ENCODE results near the gene DHX32.
"Not testable (repeated sequence)": the region's sequence is repeated elsewhere in the genome, so short reads cannot be mapped to it uniquely, and the experiment has no call there.

DHX32 gene, protein sequence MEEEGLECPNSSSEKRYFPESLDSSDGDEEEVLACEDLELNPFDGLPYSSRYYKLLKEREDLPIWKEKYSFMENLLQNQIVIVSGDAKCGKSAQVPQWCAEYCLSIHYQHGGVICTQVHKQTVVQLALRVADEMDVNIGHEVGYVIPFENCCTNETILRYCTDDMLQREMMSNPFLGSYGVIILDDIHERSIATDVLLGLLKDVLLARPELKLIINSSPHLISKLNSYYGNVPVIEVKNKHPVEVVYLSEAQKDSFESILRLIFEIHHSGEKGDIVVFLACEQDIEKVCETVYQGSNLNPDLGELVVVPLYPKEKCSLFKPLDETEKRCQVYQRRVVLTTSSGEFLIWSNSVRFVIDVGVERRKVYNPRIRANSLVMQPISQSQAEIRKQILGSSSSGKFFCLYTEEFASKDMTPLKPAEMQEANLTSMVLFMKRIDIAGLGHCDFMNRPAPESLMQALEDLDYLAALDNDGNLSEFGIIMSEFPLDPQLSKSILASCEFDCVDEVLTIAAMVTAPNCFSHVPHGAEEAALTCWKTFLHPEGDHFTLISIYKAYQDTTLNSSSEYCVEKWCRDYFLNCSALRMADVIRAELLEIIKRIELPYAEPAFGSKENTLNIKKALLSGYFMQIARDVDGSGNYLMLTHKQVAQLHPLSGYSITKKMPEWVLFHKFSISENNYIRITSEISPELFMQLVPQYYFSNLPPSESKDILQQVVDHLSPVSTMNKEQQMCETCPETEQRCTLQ

DNA sequence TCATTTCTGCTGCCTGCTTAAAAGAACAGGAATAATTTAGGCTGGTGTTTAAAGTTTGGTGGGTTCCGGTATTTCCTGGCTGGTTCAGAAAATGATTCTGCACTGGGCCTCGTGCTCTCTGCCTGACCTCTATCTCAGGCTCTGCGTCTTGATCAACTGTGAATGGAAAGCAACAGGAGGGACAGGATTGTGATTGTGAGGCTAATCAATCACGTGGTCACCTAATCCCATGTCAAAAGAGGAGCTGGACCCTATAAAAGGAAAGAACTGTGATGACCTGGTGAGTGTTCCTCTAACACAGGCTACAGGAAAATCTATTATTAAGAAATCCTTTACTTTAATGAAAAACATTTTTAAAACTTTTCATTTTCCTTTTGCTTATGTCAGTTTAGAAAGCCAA, at the start of gene DHX32:
TSS of gene DHX32 (minus strand) at position 101 of the 400 bp plus-strand sequence. CDS start 468 bp downstream, outside the sequence.
- DNase-seq (ENCODE audit: low spot score) = no peak

DNA sequence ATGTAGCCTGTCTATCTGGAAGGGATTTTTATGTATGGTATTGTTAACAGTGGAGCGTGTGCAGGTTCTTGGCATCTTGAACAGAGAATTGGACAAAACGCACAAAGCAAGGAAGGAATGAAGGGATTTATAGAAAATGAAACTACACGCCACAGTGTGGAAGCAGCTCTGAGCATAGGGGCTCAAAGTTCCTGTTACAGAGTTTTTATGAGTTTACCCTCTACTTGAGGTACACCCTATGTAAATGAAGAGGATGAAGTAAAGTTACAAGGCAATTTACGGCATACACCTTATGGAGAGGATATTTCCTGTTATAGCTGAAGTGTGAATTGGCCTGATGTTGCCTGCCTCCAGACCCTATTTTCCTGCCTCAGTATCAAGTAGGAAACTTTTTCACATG, 48.5 kb upstream of the DHX32 start:
- no peak for DNase-seq (ENCODE audit: low spot score)

DNA sequence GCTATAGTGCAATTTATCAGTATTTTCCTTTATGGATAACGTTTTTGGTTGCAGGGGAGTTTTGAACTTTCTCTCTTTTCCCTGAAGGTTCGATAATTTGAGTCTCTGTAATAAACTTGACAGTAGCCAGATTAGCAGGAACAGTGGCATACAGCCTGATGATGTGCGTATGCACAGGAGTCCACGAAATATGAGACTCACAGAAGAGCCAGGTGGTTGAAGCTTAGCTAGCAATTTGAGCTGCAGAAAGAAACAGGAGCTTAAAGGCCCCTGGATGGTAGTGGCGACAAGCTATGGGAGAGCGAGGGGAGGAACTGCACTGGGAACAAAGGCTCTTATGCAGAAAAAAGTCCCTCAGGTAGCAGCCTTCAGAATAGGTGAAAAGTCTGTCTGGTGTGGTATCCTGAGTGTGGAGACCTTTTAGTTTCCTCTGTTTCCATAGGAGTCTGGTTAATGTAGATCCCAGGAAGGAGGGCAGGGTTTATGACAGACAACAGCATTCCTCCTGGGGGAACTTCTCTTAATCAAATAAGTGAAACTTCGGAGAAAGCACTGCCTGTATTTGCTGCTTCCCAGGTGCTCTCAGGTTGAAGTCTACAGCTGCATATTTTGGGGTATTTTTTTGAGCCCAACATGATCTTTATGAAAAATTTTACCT, 48.0 kb upstream of the DHX32 start:
- no peak for DNase-seq (ENCODE audit: low spot score)

DNA sequence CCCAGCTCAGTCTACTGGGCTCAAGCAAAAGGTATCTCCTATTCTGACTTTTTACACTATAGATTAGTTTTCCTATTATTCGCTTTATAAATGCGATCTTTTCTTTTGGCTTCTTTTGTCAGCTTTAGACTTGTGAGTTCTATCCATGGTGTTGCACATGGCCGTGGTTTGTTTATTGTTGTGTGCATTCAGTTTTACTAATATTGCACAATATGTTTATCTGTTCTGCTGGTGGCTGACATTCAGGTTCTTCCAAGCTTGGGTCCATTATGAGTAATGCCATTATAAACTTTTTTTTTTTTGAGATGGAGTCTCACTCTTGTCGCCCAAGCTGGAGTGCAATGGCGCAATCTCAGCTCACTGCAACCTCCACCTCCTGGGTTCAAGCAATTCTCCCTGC, 46.2 kb upstream of the DHX32 start:
- DNase-seq (ENCODE audit: low spot score) = not testable (repeated sequence)

DNA sequence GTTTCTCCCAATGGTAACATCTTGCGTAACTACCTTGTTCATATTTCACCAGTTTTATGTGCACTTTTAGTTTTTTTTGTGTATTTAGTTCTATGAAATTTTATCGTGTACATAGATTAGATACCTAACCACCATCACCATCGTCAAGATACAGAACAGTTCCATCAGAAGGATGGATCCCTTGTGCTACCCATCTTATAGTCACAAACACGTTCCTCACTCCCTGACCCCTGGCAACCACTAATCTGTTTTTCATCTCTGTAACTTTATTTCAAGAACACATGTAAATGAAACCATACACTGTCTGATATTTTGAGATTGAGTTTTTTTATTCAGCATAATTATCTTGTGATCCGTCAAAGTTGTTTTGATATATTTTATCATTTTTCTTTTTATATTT, 45.2 kb upstream of the DHX32 start:
- no peak for DNase-seq (ENCODE audit: low spot score)

DNA sequence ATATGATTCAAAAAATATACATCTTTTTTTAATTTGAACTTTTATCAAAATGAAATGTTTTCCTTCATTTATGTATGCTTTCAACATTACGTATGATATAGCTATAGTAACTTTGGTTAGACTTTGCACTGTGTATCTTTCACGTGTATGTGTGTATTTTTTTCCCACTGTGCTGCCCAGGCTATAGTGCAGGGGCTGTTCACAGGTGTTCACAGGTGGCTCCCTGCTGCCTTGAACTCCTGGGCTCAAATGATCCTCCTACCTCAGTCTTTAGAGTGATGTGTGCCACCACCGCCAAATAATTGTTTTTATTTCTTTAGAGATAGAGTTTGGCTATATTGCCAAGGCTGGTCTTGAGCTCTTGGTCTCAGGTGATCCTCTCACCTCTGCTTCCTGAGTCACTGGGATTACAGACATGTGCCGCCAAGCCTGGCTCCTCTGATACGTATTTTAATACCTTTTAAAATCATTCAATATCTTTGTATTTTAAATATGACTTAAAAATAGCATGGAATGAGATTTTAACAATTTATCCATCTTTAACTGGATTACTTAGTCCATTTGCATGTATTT, 44.3 kb upstream of the DHX32 start:
- DNase-seq (ENCODE audit: low spot score) = no peak

DNA sequence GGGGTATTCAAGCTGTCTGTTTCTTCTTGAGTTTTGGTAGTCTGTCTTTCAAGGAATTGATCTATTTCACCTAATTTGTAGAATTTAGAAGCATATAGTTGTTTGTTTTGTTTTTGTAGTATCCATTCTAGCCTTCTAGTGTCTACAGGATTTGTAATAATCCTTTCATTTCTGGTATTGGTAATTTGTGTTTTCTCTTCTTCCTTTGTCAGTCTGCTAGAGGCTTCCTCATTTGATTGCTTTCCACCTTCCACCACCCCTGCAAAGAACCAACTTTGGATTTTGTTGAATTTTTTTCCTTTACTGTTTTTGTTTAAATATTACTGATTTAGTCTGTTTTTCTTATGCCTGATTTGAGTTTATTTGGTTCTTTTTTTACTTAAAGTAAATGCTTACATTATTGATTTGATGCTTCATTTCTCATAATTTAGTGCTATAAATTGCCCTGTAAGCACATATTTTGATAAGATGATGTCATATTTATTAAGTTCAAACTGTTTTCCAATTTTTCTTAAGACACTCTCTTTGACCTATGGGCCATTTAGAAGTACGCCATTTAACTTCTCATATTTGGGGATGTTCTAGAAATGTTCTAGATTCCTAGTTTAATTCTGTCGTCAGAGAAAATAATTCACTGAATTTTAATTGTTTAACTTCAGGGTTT, 40.7 kb upstream of the DHX32 start:
- not testable (repeated sequence) for DNase-seq (ENCODE audit: low spot score)

DNA sequence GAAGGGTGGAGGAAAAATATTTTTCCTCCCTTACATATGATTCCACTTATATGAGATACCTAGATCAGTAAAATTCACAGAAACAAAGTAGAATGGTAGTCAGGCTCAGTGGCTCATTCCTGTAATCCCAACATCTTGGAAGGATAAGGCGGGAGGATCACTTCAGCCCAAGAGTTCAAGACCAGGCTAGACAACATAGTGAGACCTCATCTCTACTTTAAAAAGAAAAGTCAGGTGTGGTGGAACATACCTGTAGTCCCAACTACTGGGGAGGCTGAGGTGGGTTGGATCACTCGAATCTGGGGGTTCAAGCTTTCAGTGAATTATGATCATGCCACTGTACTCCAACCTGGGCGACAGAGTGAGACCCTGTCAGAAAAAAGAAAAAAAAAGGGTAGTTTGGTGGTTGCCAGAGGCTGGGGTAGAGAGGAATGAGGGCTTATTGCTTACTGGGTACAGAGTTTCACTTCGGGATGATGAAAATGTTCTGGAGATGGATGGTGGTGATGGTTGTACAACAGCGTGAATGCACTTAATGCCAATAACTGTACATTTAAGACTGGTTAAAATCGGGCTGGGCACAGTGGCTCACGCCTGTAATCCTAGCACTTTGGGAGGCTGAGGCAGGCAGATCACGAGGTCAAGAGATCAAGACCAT, 36.7 kb upstream of the DHX32 start:
- not testable (repeated sequence) for DNase-seq (ENCODE audit: low spot score)

DNA sequence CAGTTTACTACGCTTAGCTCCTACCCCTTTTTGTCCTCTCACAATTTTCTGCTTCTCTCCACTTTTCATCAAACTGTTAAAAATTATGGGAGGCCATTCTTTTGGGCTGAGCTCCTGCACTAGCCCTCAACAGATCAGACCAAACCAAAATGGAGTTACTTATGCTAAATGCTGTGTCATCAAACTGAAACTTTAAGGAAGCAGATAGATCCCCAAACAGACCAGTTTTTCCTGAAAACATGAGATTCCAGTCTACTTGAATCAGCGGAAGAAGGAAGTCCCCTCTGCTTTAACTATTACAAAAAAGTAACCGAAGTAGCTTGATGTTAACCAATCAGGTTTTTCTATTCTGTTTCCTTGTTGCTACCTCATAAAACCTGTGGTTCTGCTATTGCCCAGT, 35.9 kb upstream of the DHX32 start:
- DNase-seq (ENCODE audit: low spot score) = no peak

DNA sequence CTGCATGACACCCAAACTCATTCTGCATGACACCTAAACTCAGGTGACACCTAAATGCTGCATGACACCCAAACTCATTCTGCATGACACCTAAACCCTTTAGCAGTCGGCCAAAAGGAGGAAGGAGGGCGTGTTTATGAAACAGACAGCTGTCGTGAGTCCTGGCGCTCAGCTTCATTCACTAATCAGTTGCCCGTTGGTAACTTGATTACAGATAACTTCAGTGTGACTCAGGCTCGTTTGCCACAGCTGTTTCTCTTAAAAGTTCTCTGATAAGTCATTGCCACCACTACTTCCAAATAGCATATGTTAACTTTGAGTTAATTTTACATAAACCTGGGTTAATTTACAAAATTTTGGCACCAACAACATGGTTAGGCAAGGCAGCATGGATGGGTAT, 32.2 kb upstream of the DHX32 start:
- DNase-seq (ENCODE audit: low spot score) = not testable (repeated sequence)

DNA sequence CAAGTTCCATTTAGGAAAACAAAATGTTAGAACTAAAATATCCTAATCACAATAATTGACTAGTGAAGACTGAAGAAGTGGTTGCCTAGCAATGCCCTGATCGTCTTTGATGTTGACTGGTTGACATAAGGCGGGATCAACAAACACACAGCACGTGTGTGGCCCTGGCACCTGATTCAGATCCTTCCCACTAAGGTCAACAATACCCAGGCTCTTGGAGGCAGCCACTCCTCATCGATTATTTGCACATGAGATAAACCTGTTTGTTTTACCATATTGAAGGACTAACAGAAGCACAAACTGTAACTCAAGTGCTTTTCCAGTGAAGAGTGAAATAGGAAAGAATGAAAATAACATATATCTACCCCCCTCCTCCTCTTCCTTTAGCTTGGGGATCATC, 30.9 kb upstream of the DHX32 start:
- DNase-seq (ENCODE audit: low spot score) = no peak

DNA sequence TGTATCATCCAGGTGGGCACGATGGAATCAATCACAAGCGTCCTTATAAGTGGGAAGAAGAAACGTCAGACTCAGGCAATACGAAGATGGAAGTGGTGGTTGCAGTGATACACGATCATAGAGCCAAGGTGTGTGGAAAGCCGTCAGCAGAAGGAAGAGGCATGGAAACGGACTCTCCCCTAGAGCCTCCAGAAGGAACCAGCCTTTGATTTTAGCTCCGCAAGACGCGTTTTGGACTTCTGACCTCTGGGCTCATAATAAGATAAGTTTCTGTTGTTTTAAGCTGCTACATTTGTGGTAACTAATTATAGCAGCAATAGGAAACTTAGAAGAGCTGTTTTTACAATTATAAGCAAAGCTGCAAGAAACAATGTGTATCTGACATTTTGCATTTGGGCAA, 30.1 kb upstream of the DHX32 start:
- DNase-seq (ENCODE audit: low spot score) = no peak

DNA sequence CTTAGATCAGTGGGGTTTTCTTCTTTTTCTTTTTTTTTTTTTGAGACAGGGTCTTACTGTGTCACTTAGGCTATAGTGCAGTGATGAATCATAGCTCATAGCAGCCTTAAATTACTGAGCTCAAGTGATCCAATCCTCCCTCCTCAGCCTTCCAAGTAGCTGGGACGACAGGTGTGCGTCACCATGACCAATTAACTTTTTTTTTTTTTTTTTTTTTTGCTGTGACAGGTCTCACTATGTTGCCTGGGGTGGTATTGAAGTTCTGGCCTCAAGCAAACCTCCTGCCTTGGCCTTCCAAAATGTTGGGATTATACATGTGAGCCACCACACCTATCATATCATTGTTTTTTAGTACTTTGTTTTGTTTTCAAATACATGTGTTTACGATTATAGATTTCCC, 28.4 kb upstream of the DHX32 start:
- DNase-seq (ENCODE audit: low spot score) = not testable (repeated sequence)

DNA sequence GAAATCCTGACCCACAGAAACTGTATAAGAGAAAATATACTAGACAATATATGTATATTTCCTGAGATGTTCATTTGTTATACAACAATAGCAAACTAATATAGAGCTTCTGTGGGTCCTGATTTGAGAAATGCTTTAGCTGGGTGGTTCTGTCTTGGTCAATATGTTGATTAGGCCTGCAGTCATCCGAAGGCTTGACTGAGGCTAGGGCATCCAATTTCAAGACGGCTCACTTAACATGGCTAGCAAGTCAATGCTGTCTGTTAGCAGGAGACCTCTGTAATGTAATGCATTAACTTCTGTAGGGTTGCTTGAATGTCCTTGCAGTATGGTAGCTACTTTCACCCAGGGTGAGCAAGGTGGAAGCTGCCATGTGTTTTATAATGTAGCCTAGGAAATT, 27.7 kb upstream of the DHX32 start:
- DNase-seq (ENCODE audit: low spot score) = not testable (repeated sequence)

DNA sequence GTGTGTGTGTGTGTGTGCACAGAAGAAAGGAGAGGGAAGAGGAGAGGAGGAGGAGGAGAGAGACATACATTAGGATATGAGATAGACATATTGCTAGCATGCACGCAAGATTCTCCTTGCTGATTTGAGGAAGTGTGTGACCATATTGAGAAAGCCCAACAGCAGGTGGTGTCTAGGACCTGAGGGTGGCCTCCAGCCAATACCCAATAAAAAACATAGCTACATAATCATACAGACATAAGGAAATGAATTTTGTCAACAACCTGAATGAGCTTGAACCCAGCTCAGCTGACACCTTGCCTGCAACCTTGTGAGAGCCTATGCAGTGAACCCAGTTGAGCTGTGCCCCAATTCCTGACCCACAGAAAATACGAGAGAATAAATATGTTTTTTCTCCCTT, 26.5 kb upstream of the DHX32 start:
- DNase-seq (ENCODE audit: low spot score) = not testable (repeated sequence)

DNA sequence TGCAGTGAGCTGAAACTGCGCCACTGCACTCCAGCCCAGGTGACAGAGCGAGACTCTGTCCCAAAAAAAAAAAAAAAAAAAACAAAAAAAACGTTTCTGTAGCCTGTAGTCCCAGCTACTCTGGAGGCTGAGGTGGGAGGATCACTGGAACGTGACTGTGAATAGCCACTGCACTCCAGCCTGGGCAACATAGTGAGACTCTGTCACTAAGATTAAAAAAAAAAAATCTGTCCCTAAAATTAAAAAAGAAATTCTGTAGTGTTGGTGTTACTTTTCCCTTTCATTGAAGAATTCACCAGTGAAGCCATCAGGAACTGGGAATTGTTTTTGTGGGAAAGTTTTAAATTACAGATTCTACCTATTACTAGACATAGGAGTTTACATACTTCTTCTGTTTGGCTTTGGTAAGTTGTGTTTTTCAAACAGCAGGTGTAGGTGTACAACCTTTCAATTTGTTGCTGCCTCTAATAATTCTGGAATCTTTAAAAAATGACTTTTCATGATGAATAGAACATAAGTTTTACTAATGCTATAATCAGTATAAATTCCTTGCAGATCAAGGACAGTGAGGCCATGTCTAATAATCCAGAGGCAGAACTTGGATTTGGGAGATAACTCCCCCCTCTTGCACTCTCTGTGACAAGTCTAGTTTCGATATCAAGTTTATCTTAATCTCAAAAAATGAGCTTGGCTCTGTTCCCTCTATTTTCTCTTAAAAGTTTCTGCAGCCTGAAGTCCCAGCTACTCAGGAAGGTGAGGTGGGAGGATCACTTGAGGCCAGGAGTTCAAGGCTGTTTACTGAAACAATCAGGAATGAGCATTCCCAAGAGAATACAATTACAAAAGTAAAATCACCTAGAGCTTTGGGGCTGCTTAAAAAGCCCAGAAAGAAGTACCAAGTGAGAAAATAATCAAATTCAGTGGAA, 24.2 kb upstream of the DHX32 start:
- not testable (repeated sequence) for DNase-seq (ENCODE audit: low spot score)

DNA sequence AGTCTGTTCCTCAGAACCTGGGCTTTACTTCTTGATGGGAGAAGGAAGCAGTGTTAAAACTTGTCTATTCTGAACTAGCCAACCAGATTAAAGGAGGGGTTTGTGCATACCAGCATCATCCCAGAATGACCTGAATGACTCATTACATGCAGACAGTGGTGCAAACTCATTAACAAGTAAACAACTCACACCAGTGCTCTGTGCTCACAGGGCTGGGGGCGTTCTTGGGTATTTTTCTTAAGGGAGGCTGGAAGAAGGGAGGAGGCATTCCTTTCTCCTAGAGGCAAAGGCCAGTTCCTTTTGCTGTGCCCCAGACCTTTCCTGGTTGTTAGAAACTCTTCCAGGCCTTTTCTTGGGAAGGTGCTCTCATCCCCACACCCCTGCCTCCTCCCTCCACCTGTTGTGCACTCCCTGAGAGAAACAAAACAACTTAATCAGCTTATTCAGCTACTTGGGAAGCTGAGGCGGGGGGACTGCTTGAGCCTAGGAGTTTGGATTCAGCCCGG, 22.1 kb upstream of the DHX32 start:
- not testable (repeated sequence) for DNase-seq (ENCODE audit: low spot score)

DNA sequence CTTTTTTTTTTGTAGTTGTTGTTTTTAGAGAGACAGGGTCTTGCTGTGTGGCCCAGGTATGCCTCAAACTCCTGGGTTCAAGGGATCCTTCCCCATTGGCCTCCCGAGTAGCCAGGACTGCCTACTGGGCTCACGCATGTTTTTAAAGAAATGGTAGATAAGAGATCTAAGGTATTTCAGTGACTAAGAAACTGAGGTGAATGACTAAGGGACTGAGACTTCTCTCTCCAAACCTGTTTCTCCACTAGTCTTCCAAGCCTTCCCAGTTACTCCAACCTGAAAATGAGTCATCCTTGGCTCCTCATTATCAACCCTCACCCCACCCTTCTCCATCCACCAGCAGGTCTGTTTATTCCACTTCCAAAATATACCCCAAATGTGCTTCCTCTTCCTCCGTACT, 19.9 kb upstream of the DHX32 start:
- not testable (repeated sequence) for DNase-seq (ENCODE audit: low spot score)

DNA sequence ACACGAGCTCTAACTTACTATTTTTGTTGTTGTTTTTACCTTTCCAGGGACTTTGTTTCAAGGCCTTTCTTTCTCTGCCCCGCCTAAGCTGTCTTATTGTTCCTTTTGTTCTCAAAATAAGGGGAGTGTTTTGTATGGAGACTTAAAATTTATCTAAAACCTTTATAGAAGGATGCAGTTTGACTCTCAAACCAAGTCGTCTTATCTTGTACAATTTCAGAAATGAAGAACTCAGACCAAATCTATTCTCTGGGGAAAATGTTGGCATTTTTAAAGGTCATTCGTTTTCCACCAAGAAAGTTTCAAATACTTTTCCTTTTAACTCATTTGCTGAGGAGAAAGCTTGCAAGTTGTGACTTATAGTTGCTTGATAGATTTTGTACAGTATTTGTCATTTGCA, 16.2 kb upstream of the DHX32 start:
- DNase-seq (ENCODE audit: low spot score) = not testable (repeated sequence)

Data from GM03348 (cell line).